ENCODE measurements around the gene LRRC7.

The LRRC7 gene

DNA sequence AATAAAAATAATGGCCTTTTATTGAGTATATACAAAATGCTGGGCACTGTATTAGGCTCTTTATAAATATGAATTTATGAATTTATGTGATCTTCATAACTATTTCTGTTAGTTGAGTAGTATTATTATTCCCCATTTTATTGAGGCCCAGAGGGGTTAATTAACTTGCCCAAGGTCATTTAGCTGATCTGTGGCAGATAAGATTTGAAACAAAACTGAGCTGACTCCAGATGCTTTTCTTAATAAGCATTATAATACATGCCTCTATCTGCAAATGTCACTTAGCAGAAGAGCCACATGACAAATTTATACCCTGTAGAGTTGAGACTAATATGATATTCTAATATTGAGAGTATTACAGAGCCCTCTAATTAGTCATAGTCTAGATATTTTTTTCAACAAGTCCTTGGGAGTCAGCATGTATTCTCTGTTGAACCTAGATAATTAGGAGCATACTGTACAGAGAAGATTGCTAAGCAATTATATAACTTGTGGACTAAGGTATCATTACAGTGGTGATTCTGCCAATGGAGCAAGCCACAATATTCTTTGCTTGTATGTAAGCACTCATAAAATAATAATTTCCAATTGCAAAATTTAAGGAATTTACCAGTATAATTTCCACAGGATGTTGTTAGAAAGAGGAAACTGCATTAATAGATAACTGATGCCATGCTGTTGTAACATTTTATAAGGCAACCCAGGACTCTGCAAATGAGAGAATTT lies 525.7 kb downstream of the LRRC7 start:
- Histone ChIP-seq H3K4me1 (ENCODE audit: control insufficient read depth in 2 of 2, insufficient read depth in 1 of 2, low read depth in 1 of 2, low read length in 2 of 2) (no peaks in the 10 kb centered on the region), H3K4ac (ENCODE audit: low read length) (no peak overlapping the region), H3K4me3 (ENCODE audit: low read length in 2 of 2) (no peak overlapping the region), H3K36me3 (replicated peaks in 1 of 2; ENCODE audit: control insufficient read depth in 2 of 2, insufficient read depth in 2 of 2, low read length in 2 of 2) (no peaks in the 10 kb centered on the region), H2BK5ac (ENCODE audit: low read length) (no peak overlapping the region), H3K18ac (ENCODE audit: low read length) (no peak overlapping the region), H3K27ac (replicated peaks; ENCODE audit: low read length) (no peak overlapping the region), H4K91ac (ENCODE audit: low read depth, low read length, poor library complexity) (no peak overlapping the region), H3K23ac (ENCODE audit: low read depth, low read length, poor library complexity) (no peak overlapping the region), H3K79me1 (ENCODE audit: low read depth, low read length) (no peaks in the 10 kb centered on the region), H2BK120ac (ENCODE audit: low read depth, low read length) (no peak overlapping the region), H2AFZ (ENCODE audit: low read length) (no peak overlapping the region), H2BK15ac (ENCODE audit: low read length) (no peak overlapping the region), H4K8ac (ENCODE audit: low read depth, low read length) (no peak overlapping the region), H3K14ac (ENCODE audit: low read length) (no peak overlapping the region), H3K9ac (ENCODE audit: low read depth, low read length, poor library complexity) (no peak overlapping the region), H2BK12ac (ENCODE audit: low read length) (no peak overlapping the region), H3K27me3 (ENCODE audit: control insufficient read depth in 3 of 3, insufficient read depth in 3 of 3, low read depth in 1 of 3, low read length in 3 of 3) (no peaks in the 10 kb centered on the region), H3K4me2 (ENCODE audit: insufficient read depth, low read length, poor library complexity, severe bottlenecking) (no peak overlapping the region), H2AK5ac (ENCODE audit: low read depth, low read length) (no peak overlapping the region), H3K9me3 (replicated peaks in 1 of 2; ENCODE audit: control insufficient read depth in 2 of 2, insufficient read depth in 1 of 2, low read depth in 1 of 2, low read length in 2 of 2) (no peaks in the 10 kb centered on the region)
- DNase-seq (ENCODE audit: low spot score): no peak

DNA sequence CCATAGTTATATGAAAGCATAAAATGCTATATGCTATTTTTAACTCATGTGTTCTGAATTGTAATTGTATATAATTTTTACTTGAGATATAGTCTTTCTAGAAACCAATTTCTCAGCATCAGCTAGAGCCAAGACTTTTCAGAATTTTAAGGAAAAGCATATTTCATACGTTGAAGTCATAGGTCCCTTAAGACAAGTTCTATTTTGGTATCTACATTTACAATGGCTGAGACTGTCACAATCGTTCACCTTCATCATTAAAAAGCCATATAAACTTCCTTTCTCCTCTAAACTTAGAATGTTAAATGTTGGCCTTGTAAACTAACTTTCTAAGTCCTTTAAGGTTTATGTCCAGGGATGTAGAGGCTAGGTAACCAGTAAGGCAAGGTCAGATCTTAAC lies 533.5 kb downstream of the LRRC7 start:
- Histone ChIP-seq H2AK5ac (ENCODE audit: low read depth, low read length) (no peak overlapping the region), H3K4ac (ENCODE audit: low read length) (no peak overlapping the region), H3K23ac (ENCODE audit: low read depth, low read length, poor library complexity) (no peak overlapping the region), H3K9me3 (replicated peaks in 1 of 2; ENCODE audit: control insufficient read depth in 2 of 2, insufficient read depth in 1 of 2, low read depth in 1 of 2, low read length in 2 of 2) (no peaks in the 10 kb centered on the region), H3K4me2 (ENCODE audit: insufficient read depth, low read length, poor library complexity, severe bottlenecking) (no peak overlapping the region), H3K27ac (replicated peaks; ENCODE audit: low read length) (no peak overlapping the region), H2AFZ (ENCODE audit: low read length) (no peak overlapping the region), H3K4me1 (ENCODE audit: control insufficient read depth in 2 of 2, insufficient read depth in 1 of 2, low read depth in 1 of 2, low read length in 2 of 2) (no peaks in the 10 kb centered on the region), H3K18ac (ENCODE audit: low read length) (no peak overlapping the region), H3K27me3 (ENCODE audit: control insufficient read depth in 3 of 3, insufficient read depth in 3 of 3, low read depth in 1 of 3, low read length in 3 of 3) (no peaks in the 10 kb centered on the region), H3K4me3 (ENCODE audit: low read length in 2 of 2) (no peak overlapping the region), H4K8ac (ENCODE audit: low read depth, low read length) (no peak overlapping the region), H3K36me3 (replicated peaks in 1 of 2; ENCODE audit: control insufficient read depth in 2 of 2, insufficient read depth in 2 of 2, low read length in 2 of 2) (no peaks in the 10 kb centered on the region), H3K79me1 (ENCODE audit: low read depth, low read length) (no peaks in the 10 kb centered on the region), H3K9ac (ENCODE audit: low read depth, low read length, poor library complexity) (no peak overlapping the region), H2BK120ac (ENCODE audit: low read depth, low read length) (no peak overlapping the region), H4K91ac (ENCODE audit: low read depth, low read length, poor library complexity) (no peak overlapping the region), H2BK5ac (ENCODE audit: low read length) (no peak overlapping the region), H3K14ac (ENCODE audit: low read length) (no peak overlapping the region), H2BK15ac (ENCODE audit: low read length) (no peak overlapping the region), H2BK12ac (ENCODE audit: low read length) (no peak overlapping the region)
- no CpG with 5 or more reads among the region's 2 CpGs for WGBS, 2 donors (ENCODE audit: extremely low coverage in 2 of 2, insufficient read length in 2 of 2, insufficient replicate concordance in 1 of 2)
- DNase-seq (ENCODE audit: low spot score): no peak

DNA sequence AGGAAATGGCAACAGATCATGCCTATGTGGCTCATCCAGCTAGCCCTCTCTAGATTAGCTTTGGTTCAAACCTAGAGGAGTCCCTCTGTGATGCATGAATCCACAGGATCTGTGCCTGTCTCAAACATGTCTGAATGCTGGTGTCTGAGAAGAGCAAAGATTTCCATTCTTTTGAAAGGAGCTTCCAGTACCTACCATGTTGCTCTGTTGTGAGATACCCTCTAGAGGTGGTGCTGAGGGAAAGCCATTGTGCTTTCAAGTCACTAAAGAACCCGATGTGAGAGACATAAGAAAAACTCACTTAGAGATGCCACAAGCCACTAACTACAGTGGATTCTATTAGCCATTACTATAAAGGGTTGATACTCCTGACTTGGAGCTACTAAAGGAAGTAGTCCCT lies 534.1 kb downstream of the LRRC7 start:
- Histone ChIP-seq H4K91ac (ENCODE audit: low read depth, low read length, poor library complexity) (no peak overlapping the region), H2AK5ac (ENCODE audit: low read depth, low read length) (no peak overlapping the region), H2BK120ac (ENCODE audit: low read depth, low read length) (no peak overlapping the region), H3K23ac (ENCODE audit: low read depth, low read length, poor library complexity) (no peak overlapping the region), H3K4me1 (ENCODE audit: control insufficient read depth in 2 of 2, insufficient read depth in 1 of 2, low read depth in 1 of 2, low read length in 2 of 2) (no peaks in the 10 kb centered on the region), H3K27me3 (ENCODE audit: control insufficient read depth in 3 of 3, insufficient read depth in 3 of 3, low read depth in 1 of 3, low read length in 3 of 3) (no peaks in the 10 kb centered on the region), H2AFZ (ENCODE audit: low read length) (no peak overlapping the region), H3K79me1 (ENCODE audit: low read depth, low read length) (no peaks in the 10 kb centered on the region), H3K18ac (ENCODE audit: low read length) (no peak overlapping the region), H3K36me3 (replicated peaks in 1 of 2; ENCODE audit: control insufficient read depth in 2 of 2, insufficient read depth in 2 of 2, low read length in 2 of 2) (no peaks in the 10 kb centered on the region), H2BK12ac (ENCODE audit: low read length) (no peak overlapping the region), H3K9ac (ENCODE audit: low read depth, low read length, poor library complexity) (no peak overlapping the region), H4K8ac (ENCODE audit: low read depth, low read length) (no peak overlapping the region), H3K4me3 (ENCODE audit: low read length in 2 of 2) (no peak overlapping the region), H3K4ac (ENCODE audit: low read length) (no peak overlapping the region), H3K4me2 (ENCODE audit: insufficient read depth, low read length, poor library complexity, severe bottlenecking) (no peak overlapping the region), H2BK15ac (ENCODE audit: low read length) (no peak overlapping the region), H2BK5ac (ENCODE audit: low read length) (no peak overlapping the region), H3K9me3 (replicated peaks in 1 of 2; ENCODE audit: control insufficient read depth in 2 of 2, insufficient read depth in 1 of 2, low read depth in 1 of 2, low read length in 2 of 2) (no peaks in the 10 kb centered on the region), H3K14ac (ENCODE audit: low read length) (no peak overlapping the region), H3K27ac (replicated peaks; ENCODE audit: low read length) (no peak overlapping the region)
- no CpG with 5 or more reads among the region's 1 CpG for WGBS, 2 donors (ENCODE audit: extremely low coverage in 2 of 2, insufficient read length in 2 of 2, insufficient replicate concordance in 1 of 2)
- DNase-seq (ENCODE audit: low spot score): no peak

DNA sequence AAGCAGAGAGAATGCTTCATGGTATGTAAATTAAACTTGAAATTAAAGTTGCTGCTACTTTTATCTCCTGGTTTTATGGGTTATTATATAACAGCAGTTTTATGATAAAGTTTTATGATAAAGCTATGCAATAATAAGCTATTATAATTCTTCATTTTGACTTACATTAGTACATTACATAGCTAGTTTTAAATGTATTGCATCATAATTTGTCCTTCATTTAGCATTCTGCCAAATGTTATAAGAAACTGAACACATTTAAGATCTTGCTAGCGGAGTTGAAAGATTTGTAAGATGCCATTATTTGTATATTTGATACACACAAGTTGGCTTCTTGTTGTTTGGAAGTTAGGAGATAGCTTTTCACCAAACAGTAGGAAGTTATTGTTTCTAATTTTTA lies 536.0 kb downstream of the LRRC7 start:
- Histone ChIP-seq H3K23ac (ENCODE audit: low read depth, low read length, poor library complexity) (no peak overlapping the region), H4K91ac (ENCODE audit: low read depth, low read length, poor library complexity) (no peak overlapping the region), H2BK12ac (ENCODE audit: low read length) (no peak overlapping the region), H2BK15ac (ENCODE audit: low read length) (no peak overlapping the region), H3K27me3 (ENCODE audit: control insufficient read depth in 3 of 3, insufficient read depth in 3 of 3, low read depth in 1 of 3, low read length in 3 of 3) (no peaks in the 10 kb centered on the region), H3K79me1 (ENCODE audit: low read depth, low read length) (no peaks in the 10 kb centered on the region), H2BK120ac (ENCODE audit: low read depth, low read length) (no peak overlapping the region), H3K4me3 (ENCODE audit: low read length in 2 of 2) (no peak overlapping the region), H3K14ac (ENCODE audit: low read length) (no peak overlapping the region), H3K18ac (ENCODE audit: low read length) (no peak overlapping the region), H2AK5ac (ENCODE audit: low read depth, low read length) (no peak overlapping the region), H3K36me3 (replicated peaks in 1 of 2; ENCODE audit: control insufficient read depth in 2 of 2, insufficient read depth in 2 of 2, low read length in 2 of 2) (no peaks in the 10 kb centered on the region), H4K8ac (ENCODE audit: low read depth, low read length) (no peak overlapping the region), H2BK5ac (ENCODE audit: low read length) (no peak overlapping the region), H3K4me1 (ENCODE audit: control insufficient read depth in 2 of 2, insufficient read depth in 1 of 2, low read depth in 1 of 2, low read length in 2 of 2) (no peaks in the 10 kb centered on the region), H3K27ac (replicated peaks; ENCODE audit: low read length) (no peak overlapping the region), H2AFZ (ENCODE audit: low read length) (no peak overlapping the region), H3K9me3 (replicated peaks in 1 of 2; ENCODE audit: control insufficient read depth in 2 of 2, insufficient read depth in 1 of 2, low read depth in 1 of 2, low read length in 2 of 2) (no peaks in the 10 kb centered on the region), H3K4me2 (ENCODE audit: insufficient read depth, low read length, poor library complexity, severe bottlenecking) (no peak overlapping the region), H3K4ac (ENCODE audit: low read length) (no peak overlapping the region), H3K9ac (ENCODE audit: low read depth, low read length, poor library complexity) (no peak overlapping the region)
- DNase-seq (ENCODE audit: low spot score): no peak
- WGBS, 2 donors (ENCODE audit: extremely low coverage in 2 of 2, insufficient read length in 2 of 2, insufficient replicate concordance in 1 of 2): no CpG with 5 or more reads among the region's 1 CpG

Data from neuronal stem cell (in vitro differentiated cells).